ENCODE data around the gene FSTL4. TPM values are rescaled to one million over a fixed set of nuclear protein-coding genes. Genes with fewer than 3 reads are reported as not detected.

The FSTL4 gene
- total RNA-seq, 4 donors from 2014 or later, result 5.1 to 8.3 (median 6.0) TPM

GRCh38 chr5:133472829-133473228 lies 139.5 kb downstream of the FSTL4 start:
- peak in 1 of 2 donors; percentile 63 for DNase-seq (ENCODE audit: low spot score in 2 of 2)
- no peak overlapping the region for H3K4me3 ChIP-seq (ENCODE audit: low read depth, poor library complexity, severe bottlenecking)
- TF ChIP-seq POLR2A (IDR thresholded peaks at IDR 0.05) (no peak), CTCF (IDR thresholded peaks at IDR 0.05) (no peak)
- intact Hi-C loops (cut with DNase I; ENCODE audit: low total_unique reads), result no loop called here
- WGBS, 2 donors, result 63 to 75% methylated on average over 1 of the region's 1 CpG

- intact Hi-C loops (cut with DNase I; ENCODE audit: low total_unique reads), result no loop called here
- 87 to 88% methylated on average over 3 of the region's 3 CpGs for WGBS, 2 donors
- TF ChIP-seq CTCF (IDR thresholded peaks at IDR 0.05), result no peak
- no peak for TF ChIP-seq POLR2A (IDR thresholded peaks at IDR 0.05)
These were observed 140.6 kb downstream of the FSTL4 start for GRCh38 chr5:133471699-133472098.

GRCh38 chr5:133470841-133471240 lies 141.5 kb downstream of the FSTL4 start:
- WGBS, 2 donors, result 89 to 95% methylated on average over 3 of the region's 3 CpGs
- no peak for TF ChIP-seq POLR2A (IDR thresholded peaks at IDR 0.05)
- TF ChIP-seq CTCF (IDR thresholded peaks at IDR 0.05), result no peak
- intact Hi-C loops (cut with DNase I; ENCODE audit: low total_unique reads), result no loop called here

More at GRCh38 chr5:133471699-133472098, 140.6 kb downstream of the FSTL4 start:
- DNase-seq (ENCODE audit: low spot score in 2 of 2), result no peak
- no peak overlapping the region for H3K4me3 ChIP-seq (ENCODE audit: low read depth, poor library complexity, severe bottlenecking)

GRCh38 chr5:133469846-133470245 lies 142.5 kb downstream of the FSTL4 start:
- peak in 1 of 2 donors; percentile 32 for DNase-seq (ENCODE audit: low spot score in 2 of 2)

More at GRCh38 chr5:133470841-133471240, 141.5 kb downstream of the FSTL4 start:
- no peak overlapping the region for H3K4me3 ChIP-seq (ENCODE audit: low read depth, poor library complexity, severe bottlenecking)
- no peak for DNase-seq (ENCODE audit: low spot score in 2 of 2)

GRCh38 chr5:133469252-133469651 lies 143.1 kb downstream of the FSTL4 start:
- no peak for TF ChIP-seq POLR2A (IDR thresholded peaks at IDR 0.05)
- no peak for TF ChIP-seq CTCF (IDR thresholded peaks at IDR 0.05)
- intact Hi-C loops (cut with DNase I; ENCODE audit: low total_unique reads), result no loop called here
- H3K4me3 ChIP-seq (ENCODE audit: low read depth, poor library complexity, severe bottlenecking), result no peak overlapping the region
- peak in 1 of 2 donors; percentile 46 for DNase-seq (ENCODE audit: low spot score in 2 of 2)
- 79 to 92% methylated on average over 2 of the region's 2 CpGs for WGBS, 2 donors

More at GRCh38 chr5:133469846-133470245, 142.5 kb downstream of the FSTL4 start:
- intact Hi-C loops (cut with DNase I; ENCODE audit: low total_unique reads), result no loop called here
- H3K4me3 ChIP-seq (ENCODE audit: low read depth, poor library complexity, severe bottlenecking), result no peak overlapping the region
- TF ChIP-seq CTCF (IDR thresholded peaks at IDR 0.05) (no peak), POLR2A (IDR thresholded peaks at IDR 0.05) (no peak)
- 88 to 92% methylated on average over 7 of the region's 7 CpGs for WGBS, 2 donors

- WGBS, 2 donors, result 86 to 90% methylated on average over 6 of the region's 6 CpGs
- intact Hi-C loops (cut with DNase I; ENCODE audit: low total_unique reads), result no loop called here
- DNase-seq (ENCODE audit: low spot score in 2 of 2), result peak in 1 of 2 donors; percentile 34
- H3K4me3 ChIP-seq (ENCODE audit: low read depth, poor library complexity, severe bottlenecking), result no peak overlapping the region
- TF ChIP-seq CTCF (IDR thresholded peaks at IDR 0.05) (no peak), POLR2A (IDR thresholded peaks at IDR 0.05) (no peak)
These were observed 143.7 kb downstream of the FSTL4 start for GRCh38 chr5:133468596-133468995.

Measured in lower leg skin (tissue), 4 donors.